Central memory CD8-positive, alpha-beta T cell (primary cell): ENCODE data around the gene RNASET2.
"Not testable (repeated sequence)": the region's sequence is repeated elsewhere in the genome, so short reads cannot be mapped to it uniquely, and the experiment has no call there.

ENCODE experiments used
- ATAC-seq: fragments of 150-1000 bp; cut with Tn5 transposase; replicated peaks from 2 replicates; pipeline ENCODE4 v1.10.0; 2022; ENCODE audit warnings: mild to moderate bottlenecking, moderate FRiP score, moderate number of reproducible peaks; ENCODE audit not compliant: poor library complexity, severe bottlenecking; ENCODE audit errors: extremely low read depth
- DNase-seq, 2 donors: peaks; one replicate each; pipeline ENCODE4 v3.0.0; 2021; ENCODE audit warnings: low spot score in 2 of 2
- H3K27ac Mint-ChIP-seq: one replicate; pipeline ENCODE4 v1.8.0; 2022; ENCODE audit warnings: low read depth, mild to moderate bottlenecking, moderate library complexity, mixed read lengths
- H3K27me3 Mint-ChIP-seq: one replicate; pipeline ENCODE4 v1.8.0; 2022; ENCODE audit warnings: mixed read lengths
- H3K36me3 Mint-ChIP-seq: one replicate; pipeline ENCODE4 v1.8.0; 2022; ENCODE audit warnings: mild to moderate bottlenecking, moderate library complexity, mixed read lengths; ENCODE audit not compliant: insufficient read depth
- H3K4me1 Mint-ChIP-seq: one replicate; pipeline ENCODE4 v1.8.0; 2022; ENCODE audit warnings: mixed read lengths
- H3K4me3 Mint-ChIP-seq: one replicate; pipeline ENCODE4 v1.8.0; 2022; ENCODE audit warnings: mild to moderate bottlenecking, moderate library complexity, mixed read lengths
- H3K9me3 Mint-ChIP-seq: one replicate; pipeline ENCODE4 v1.8.0; 2022; ENCODE audit warnings: mixed read lengths

Gene RNASET2

DNA sequence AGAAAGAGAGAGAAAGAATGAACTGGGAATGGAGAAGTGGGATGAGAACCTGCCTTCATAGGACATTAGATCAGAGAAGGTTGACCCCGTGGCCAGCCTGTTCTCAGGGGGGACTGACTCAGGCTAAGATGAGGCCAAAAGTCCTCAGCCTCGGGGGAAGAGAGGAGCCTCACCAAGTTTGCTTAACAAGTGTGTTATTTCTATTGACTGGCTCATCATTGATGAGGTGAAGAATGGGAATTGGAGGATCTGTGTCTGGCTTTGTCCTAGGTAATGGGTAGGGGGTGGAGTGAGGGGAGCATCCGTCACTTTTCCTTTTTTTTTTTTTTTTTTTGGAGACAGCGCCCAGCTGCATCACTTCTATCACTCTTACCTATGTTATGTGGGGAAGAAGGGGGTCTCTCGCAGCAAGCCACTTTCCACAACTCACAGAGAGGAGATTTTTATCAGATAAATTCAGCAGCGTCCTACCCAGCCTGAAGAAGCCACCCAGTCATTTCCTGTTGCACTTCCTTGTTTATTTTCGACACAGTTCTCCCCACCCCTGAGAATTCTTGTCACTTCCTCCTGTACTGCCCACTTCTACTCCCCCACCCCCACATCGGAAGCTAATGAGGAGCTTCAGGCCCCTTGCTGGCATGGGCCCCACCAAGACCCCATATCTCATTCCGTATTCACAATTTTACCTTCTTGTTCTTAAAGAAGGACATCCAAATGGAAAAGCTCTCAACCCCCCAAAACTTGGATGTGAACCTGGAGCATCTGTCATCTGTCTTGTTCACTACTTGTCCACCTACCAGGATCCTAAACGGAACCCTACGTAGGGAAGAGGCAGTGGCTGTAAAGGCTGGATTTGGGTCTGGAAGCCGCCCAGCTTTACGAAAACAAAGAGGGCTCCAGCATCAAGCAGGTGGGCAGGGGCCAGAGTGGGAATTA lies 2.8 kb upstream of the RNASET2 start:
- ATAC-seq = peak; percentile 55
- Mint-ChIP-seq H3K4me3 (peak overlapping the region; percentile 91), H3K27me3 (no peaks in the 10 kb centered on the region), H3K4me1 (peaks cover 49% of the 10 kb centered on the region), H3K27ac (peak overlapping the region; percentile 93), H3K36me3 (peaks cover 18% of the 10 kb centered on the region), H3K9me3 (no peaks in the 10 kb centered on the region)
- peak in 1 of 2 donors; percentile 29 for DNase-seq

DNA sequence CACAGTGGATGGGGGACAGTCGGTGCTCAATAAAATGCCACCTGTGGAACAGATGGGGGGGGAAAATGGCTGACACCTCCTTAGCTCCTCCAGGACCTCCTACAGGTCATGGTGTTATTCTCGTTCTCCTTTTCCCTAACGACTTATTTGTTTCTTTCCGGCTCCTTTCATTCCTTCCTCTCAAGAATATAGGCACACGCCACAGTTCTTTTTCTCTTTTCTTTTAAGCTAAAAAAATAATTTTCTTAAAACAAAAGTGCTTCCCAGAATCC lies 1.4 kb upstream of the RNASET2 start:
- Mint-ChIP-seq H3K4me1 (peaks cover 63% of the 10 kb centered on the region), H3K27ac (peak overlapping the region; percentile 93), H3K36me3 (peaks cover 22% of the 10 kb centered on the region), H3K27me3 (no peaks in the 10 kb centered on the region), H3K9me3 (no peaks in the 10 kb centered on the region), H3K4me3 (peak overlapping the region; percentile 91)
- DNase-seq (no peak), ATAC-seq (no peak)

GRCh38 chr6:166957087-166957804 lies 896 bp upstream of the RNASET2 start:
- Mint-ChIP-seq H3K4me3 (peak overlapping the region; percentile 91), H3K4me1 (peaks cover 63% of the 10 kb centered on the region)

GRCh38 chr6:166955865-166956443 lies 396 bp downstream of the RNASET2 start:
- peak overlapping the region; percentile 91 for H3K4me3 Mint-ChIP-seq
- H3K27ac Mint-ChIP-seq = peak overlapping the region; percentile 79
- H3K36me3 Mint-ChIP-seq = peaks cover 22% of the 10 kb centered on the region
- H3K27me3 Mint-ChIP-seq = no peaks in the 10 kb centered on the region
- H3K9me3 Mint-ChIP-seq = no peaks in the 10 kb centered on the region
- DNase-seq = no peak
- peaks cover 72% of the 10 kb centered on the region for H3K4me1 Mint-ChIP-seq
- ATAC-seq = peak; percentile 29

More at GRCh38 chr6:166957087-166957804, 896 bp upstream of the RNASET2 start:
- DNase-seq (peak; percentile 18 to 28), ATAC-seq (peak; percentile 17)
- Mint-ChIP-seq H3K9me3 (no peaks in the 10 kb centered on the region), H3K27me3 (no peaks in the 10 kb centered on the region), H3K36me3 (peaks cover 22% of the 10 kb centered on the region), H3K27ac (peak overlapping the region; percentile 93)

GRCh38 chr6:166955121-166955864 lies 1.1 kb downstream of the RNASET2 start:
- no peak for ATAC-seq
- Mint-ChIP-seq H3K4me3 (peak overlapping the region; percentile 91), H3K27ac (peak overlapping the region; percentile 79), H3K9me3 (no peaks in the 10 kb centered on the region), H3K27me3 (no peaks in the 10 kb centered on the region), H3K36me3 (peaks cover 23% of the 10 kb centered on the region), H3K4me1 (peaks cover 76% of the 10 kb centered on the region)
- no peak for DNase-seq

- peaks cover 71% of the 10 kb centered on the region for H3K4me1 Mint-ChIP-seq
- DNase-seq (no peak), ATAC-seq (no peak)
- H3K9me3 Mint-ChIP-seq = no peaks in the 10 kb centered on the region
- H3K36me3 Mint-ChIP-seq = peaks cover 22% of the 10 kb centered on the region
- no peaks in the 10 kb centered on the region for H3K27me3 Mint-ChIP-seq
- H3K4me3 Mint-ChIP-seq = peak overlapping the region; percentile 91
- H3K27ac Mint-ChIP-seq = peak overlapping the region; percentile 79
Measured at GRCh38 chr6:166954118-166954713, 2.1 kb downstream of the RNASET2 start.

- ATAC-seq (no peak), DNase-seq (no peak)
- Mint-ChIP-seq H3K27me3 (no peaks in the 10 kb centered on the region), H3K36me3 (peaks cover 25% of the 10 kb centered on the region), H3K27ac (peak overlapping the region; percentile 97), H3K4me1 (peaks cover 57% of the 10 kb centered on the region), H3K4me3 (peak overlapping the region; percentile 91), H3K9me3 (no peaks in the 10 kb centered on the region)
Measured at GRCh38 chr6:166952567-166953486, 3.5 kb downstream of the RNASET2 start.

GRCh38 chr6:166952121-166952520 lies 4.2 kb downstream of the RNASET2 start:
- ATAC-seq = no peak
- H3K4me3 Mint-ChIP-seq = no peak overlapping the region

DNA sequence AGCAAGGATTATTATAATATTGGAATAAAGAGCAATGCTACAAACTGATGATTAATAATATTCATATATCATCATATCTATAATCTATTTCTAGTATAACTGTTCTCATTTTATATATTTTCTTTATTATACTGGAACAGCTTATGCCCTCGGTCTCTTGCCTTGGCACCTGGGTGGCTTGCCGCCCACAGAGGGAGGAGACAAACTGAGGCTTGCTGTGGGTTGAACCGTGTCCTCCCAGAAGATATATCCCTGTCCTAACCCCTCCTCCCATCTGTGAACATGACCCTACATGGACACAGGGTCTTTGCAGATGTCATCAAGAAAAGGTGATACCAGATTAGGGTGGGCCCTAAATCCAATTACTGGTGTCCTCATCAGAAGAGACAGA lies 4.7 kb downstream of the RNASET2 start:
- DNase-seq (no peak), ATAC-seq (no peak)
- peaks cover 31% of the 10 kb centered on the region for H3K36me3 Mint-ChIP-seq
- H3K4me1 Mint-ChIP-seq = peaks cover 49% of the 10 kb centered on the region
- H3K4me3 Mint-ChIP-seq = peak overlapping the region; percentile 79
- no peaks in the 10 kb centered on the region for H3K9me3 Mint-ChIP-seq
- H3K27me3 Mint-ChIP-seq = no peaks in the 10 kb centered on the region
- peak overlapping the region; percentile 97 for H3K27ac Mint-ChIP-seq

More at GRCh38 chr6:166952121-166952520, 4.2 kb downstream of the RNASET2 start:
- DNase-seq = no peak
- Mint-ChIP-seq H3K27me3 (no peaks in the 10 kb centered on the region), H3K4me1 (peaks cover 50% of the 10 kb centered on the region), H3K36me3 (peaks cover 29% of the 10 kb centered on the region), H3K27ac (peak overlapping the region; percentile 97), H3K9me3 (no peaks in the 10 kb centered on the region)

DNA sequence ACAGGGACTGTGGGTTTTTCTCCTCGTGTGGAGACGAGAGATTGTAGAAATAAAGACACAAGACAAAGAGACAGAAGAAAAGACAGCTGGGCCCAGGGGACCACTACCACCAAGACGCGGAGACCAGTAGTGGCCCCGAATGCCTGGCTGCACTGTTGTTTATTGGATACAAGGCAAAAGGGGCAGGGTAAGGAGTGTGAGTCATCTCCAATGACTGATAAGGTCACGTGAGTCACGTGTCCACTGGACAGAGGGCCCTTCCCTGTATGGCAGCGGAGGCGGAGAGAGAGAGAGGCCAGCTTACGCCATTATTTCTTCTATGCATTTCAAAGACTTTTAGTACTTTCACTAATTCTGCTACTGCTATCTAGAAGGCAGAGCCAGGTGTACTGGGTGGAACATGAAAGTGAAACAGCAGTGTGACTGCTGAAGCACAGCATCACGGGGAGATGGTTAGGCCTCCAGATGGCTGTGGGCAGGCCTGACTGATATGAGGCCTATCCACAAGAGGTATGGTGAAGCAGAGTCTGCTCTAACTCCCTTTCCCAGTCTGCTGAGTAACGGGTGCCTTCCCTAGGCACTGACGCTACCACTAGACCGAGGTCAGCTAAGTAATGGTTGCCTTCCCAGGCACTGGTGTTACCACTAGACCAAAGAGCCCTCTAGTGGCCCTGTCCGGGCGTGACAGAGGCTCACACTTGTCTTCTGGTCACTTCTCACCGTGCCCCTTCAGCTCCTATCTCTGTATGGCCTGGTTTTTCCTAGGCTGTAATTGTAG lies 5.3 kb downstream of the RNASET2 start:
- H3K36me3 Mint-ChIP-seq = peaks cover 32% of the 10 kb centered on the region
- peaks cover 49% of the 10 kb centered on the region for H3K4me1 Mint-ChIP-seq
- peak overlapping the region; percentile 97 for H3K27ac Mint-ChIP-seq
- peak overlapping the region; percentile 79 for H3K4me3 Mint-ChIP-seq
- not testable (repeated sequence) for H3K9me3 Mint-ChIP-seq, H3K27me3 Mint-ChIP-seq
- DNase-seq (peak; percentile 35 to 55), ATAC-seq (peak; percentile 74)

DNA sequence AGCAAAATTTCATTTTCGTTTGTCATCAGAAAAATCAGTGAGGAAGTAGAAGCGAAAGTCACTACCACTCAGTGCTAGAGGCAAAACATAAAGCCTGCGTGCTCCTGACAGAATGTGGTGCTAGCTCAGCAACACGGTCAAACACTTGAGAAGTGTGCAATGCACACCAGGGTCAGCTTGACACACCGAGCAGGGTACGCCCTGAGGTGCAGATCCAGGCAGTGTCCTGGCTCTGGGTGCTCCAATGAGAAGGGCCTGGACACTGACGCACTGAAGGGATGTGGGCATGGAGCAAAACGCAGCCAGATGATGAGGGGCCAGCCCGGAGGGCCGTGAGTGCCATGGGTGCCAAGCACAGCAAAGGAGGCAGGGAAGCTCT lies 5.9 kb downstream of the RNASET2 start:
- Mint-ChIP-seq H3K36me3 (peaks cover 31% of the 10 kb centered on the region), H3K4me3 (peak overlapping the region; percentile 79), H3K27ac (peak overlapping the region; percentile 97), H3K9me3 (no peaks in the 10 kb centered on the region), H3K27me3 (no peaks in the 10 kb centered on the region), H3K4me1 (peaks cover 44% of the 10 kb centered on the region)
- ATAC-seq (peak; percentile 34), DNase-seq (no peak)
